Sciatic nerve (tissue), 2 donors: Measurements from ENCODE around the gene LONP2. TPM values are rescaled to one million over a fixed set of nuclear protein-coding genes. Genes with fewer than 3 reads are reported as not detected.
"Not testable (repeated sequence)": the region's sequence is repeated elsewhere in the genome, so short reads cannot be mapped to it uniquely, and the experiment has no call there.

ENCODE experiments used
- ATAC-seq: fragments of 200-7000 bp; cut with Tn5 transposase; one replicate; pipeline ENCODE4 v1.9.1; 2020; ENCODE audit warnings: mild to moderate bottlenecking, moderate library complexity
- DNase-seq: peaks from one replicate; pipeline ENCODE4 v3.0.0-alpha.2; 2020; ENCODE audit warnings: low spot score
- intact Hi-C: fragments of 100-400 bp; cut with DNase I; formaldehyde crosslinking; loops from one replicate; pipeline ENCODE4 v1.14.2; 2022
- total RNA-seq: library from RNA; stranded (reverse); fragmentation: NEBNext Ultra II Directional; extraction: Animal tissue kit (Norgen Biotek cat#: 25700); gene quantifications from one replicate; pipeline ENCODE4 v1.2.1, GENCODE V29; 2021
- donor health status: DM: no; HTN: no; CAD: no.
- donor health status: DM: no; HTN: no; CAD: no.

LONP2 gene
- total RNA-seq, 1 donor from 2014 or later, result 75.9 TPM

DNA sequence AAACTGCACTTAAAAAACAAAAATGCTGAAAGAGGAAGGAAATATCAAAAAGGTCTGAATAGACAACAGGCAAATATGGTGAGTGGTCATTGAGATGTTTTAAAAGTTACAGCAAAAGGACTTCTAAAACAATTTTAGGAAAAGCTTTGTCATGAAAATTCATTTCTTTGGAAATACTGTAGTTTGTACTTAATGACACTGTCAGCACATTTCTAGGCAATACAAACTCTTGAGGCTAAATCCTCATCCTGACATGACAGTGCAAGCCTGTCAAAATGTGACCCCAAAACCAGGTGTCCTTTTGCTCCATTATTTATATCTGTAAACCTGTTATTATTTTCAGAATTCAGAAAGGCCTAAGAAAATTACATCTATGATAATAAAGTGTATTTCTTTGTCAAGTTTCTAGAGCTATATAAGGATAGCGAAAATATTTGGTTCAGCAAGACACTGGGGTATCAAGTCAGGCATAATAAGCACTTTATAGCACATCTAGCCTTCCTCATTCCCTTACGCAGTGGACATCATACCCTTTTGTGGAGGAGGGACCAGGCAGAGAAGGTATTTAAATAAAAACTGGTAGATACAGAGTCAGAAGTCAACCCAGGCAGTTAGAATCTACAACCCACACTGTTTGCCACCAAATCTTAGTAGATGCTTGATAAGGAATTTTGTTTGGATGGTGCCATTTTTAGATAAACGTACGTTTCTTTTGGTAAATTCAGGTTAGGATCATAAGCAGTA, 112.7 kb downstream of the LONP2 start:
- no peak for ATAC-seq
- intact Hi-C loops, result no loop called here
- no peak for DNase-seq

DNA sequence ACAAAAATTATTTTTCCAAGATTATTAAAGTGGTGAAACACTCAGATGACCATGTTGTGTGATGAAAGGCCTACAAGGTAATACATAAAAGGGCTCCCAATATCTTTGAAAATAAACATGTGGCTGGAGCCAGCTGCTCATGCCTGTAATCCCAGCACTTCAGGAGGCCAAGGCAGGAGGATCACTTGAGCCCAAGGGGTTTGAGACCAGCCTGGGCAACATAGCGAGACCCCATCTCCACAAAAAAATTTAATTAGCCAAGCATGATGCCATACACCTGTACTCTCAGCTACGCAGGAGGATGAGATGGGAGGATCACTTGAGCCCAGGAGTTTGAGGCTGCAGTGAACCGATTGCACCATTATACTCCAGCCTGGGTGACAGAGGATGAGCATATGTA, 114.3 kb downstream of the LONP2 start:
- no peak for DNase-seq
- ATAC-seq, result no peak
- intact Hi-C loops, result no loop called here

DNA sequence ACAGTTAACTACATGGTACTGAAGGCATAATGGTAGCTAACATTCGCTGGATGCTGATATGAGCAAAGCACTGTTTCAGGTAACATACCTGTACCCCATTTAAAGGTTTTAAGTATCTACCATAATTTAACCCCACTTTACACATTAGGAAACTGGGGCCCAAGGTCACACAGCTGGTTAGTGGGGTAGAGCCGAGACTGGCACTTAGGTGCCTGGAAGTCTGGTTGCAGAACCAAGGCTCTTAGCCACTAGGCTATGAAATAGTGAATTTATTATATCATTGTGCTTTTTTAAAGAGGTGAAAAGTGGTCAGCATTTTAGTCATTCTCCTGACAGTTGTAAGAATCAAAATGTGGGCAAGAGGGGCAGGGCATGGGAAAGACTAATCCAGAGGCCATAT, 115.9 kb downstream of the LONP2 start:
- ATAC-seq (no peak), DNase-seq (no peak)
- intact Hi-C loops, result no loop called here

- ATAC-seq (no peak), DNase-seq (no peak)
- intact Hi-C loops, result no loop called here
Observed at GRCh38 chr16:48361012-48361411, 116.9 kb downstream of the LONP2 start.

GRCh38 chr16:48361540-48362144, 117.5 kb downstream of the LONP2 start:
- ATAC-seq (no peak), DNase-seq (no peak)
- intact Hi-C loops, result no loop called here

GRCh38 chr16:48365025-48365600, 121.0 kb downstream of the LONP2 start:
- no peak for DNase-seq
- intact Hi-C loops, result no loop called here
- peak; percentile 6 for ATAC-seq

GRCh38 chr16:48365601-48366164, 121.6 kb downstream of the LONP2 start:
- peak; percentile 99 for ATAC-seq
- DNase-seq, result peak; percentile 93
- intact Hi-C loops, result no loop called here

DNA sequence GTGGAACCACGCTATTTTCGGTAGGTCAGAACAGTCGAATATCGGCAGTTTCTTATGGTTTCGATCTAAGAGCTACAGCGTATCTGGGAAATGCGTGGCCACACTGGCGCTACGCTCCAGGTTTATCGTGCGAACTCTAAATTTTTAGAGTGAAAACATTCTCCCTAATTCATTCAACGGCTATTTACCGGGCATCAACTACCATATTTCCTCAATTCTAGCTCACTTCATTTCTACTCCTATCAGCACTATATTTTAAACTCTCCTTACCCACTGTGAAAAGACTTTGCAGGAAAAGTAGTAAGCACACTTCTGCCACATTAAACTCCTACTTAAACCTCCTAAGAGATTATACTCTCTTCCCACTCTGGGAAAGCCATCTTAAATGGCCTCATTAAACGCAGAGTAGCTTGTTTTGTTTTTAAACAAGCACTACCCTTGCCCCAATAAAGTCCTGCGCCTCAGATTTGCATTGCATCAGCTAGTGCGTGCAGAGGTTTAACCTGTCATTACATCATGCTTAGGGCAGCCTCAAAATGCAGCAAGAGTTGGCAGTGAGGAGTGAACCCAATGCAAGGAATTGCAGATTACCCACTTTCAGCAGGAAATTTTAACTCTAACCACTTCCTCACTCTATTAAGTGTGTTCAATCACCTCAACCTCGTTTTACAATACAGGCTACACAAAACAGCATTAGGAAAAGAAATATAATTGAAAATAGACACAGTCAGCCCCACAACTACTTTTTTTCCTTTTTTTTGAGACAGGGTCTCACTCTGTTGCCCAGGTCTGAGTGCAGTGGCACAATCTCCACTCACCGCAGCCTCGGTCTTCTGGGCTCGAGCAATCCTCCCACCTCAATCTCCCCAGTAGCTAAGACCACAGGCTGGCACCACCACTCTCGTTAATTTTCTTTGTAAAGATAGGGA, 122.3 kb downstream of the LONP2 start:
- no peak for DNase-seq
- peak; percentile 67 for ATAC-seq
- intact Hi-C loops, result no loop called here

- intact Hi-C loops, result no loop called here
- ATAC-seq (no peak), DNase-seq (no peak)
Observed at GRCh38 chr16:48367441-48368049, 123.4 kb downstream of the LONP2 start.

- intact Hi-C loops, result loop anchor here (10.0 kb wide), 1 partner anchor 245 kb away; the partner anchor contains the start of gene N4BP1
- ATAC-seq (no peak), DNase-seq (no peak)
Observed at GRCh38 chr16:48369765-48370164, 125.7 kb downstream of the LONP2 start.

GRCh38 chr16:48370229-48370628, 126.1 kb downstream of the LONP2 start:
- DNase-seq, result no peak
- ATAC-seq, result no peak
- intact Hi-C loops, result loop anchor here (10.0 kb wide), 1 partner anchor 245 kb away; the partner anchor contains the start of gene N4BP1

DNA sequence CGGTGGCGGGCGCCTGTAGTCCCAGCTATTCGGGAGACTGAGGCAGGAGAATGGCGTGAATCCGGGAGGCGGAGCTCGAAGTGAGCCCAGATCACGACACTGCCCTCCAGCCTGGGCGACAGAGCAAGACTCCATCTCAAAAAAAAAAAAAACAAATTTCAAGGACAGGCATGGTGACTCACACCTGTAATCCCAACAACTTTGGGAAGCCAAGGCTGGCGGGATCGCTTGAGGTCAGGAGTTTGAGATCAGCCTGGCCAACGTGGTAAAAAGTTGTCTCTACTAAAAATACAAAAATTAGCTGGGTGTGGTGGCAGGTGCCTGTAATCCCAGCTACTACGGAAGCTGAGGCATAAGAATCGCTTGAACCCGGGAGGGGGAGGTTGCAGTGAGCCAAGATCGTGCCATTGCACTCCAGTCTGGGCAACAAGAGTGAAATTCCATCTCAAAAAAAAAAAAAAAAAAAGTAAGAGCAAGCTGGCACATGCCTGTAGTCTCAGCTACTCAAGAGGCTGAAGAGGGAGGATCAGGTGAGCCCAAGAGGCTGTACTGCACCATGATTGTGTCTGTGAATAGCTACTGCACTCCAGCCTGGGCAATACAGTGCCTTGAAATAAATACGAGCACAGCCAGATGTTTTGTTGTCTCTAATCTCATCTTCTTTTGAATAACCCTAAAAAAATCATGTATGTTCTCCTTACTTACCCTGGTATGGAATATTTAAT, 126.7 kb downstream of the LONP2 start:
- not testable (repeated sequence) for DNase-seq, ATAC-seq
- intact Hi-C loops, result loop anchor here (10.0 kb wide), 1 partner anchor 244 kb away; the partner anchor contains the start of gene N4BP1

DNA sequence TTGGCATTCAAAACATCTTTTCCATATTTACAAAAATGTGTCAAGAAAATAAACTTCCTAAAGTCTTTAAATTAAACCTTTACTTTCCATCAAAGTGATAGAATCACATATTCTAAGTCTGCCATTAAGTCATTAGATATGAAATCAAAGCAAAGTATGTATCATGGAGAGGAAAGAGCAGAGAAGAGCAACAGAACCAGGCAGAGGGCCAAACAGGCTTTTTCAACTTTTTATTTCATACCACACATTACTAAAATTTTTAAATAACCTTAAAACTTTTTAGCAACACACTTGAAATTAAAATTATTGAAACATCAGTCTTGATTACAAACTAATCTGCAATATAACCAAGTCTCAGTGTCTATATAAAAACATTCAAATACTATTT, 127.3 kb downstream of the LONP2 start:
- intact Hi-C loops, result loop anchor here (10.0 kb wide), 1 partner anchor 243 kb away; the partner anchor contains the start of gene N4BP1
- ATAC-seq (no peak), DNase-seq (no peak)

DNA sequence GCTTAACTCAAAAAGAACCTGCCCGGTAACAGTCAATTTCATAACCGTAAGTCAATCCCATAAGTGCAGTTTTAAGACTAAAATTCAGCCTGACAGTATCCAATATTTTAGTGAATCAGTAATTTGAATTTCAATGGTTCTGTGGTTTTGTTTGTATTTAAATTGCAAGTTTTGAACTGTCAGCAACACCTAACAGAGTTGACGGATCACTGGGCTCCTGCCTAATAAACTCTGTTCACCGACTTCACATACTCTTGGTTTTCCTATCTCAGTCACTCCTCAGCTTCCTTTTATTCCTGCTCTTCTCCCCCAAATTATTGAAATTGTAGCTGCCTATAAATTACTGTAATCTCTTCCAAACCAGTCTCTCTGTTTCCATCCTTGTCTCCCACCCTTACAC, 128.6 kb downstream of the LONP2 start:
- ATAC-seq (no peak), DNase-seq (no peak)
- intact Hi-C loops, result loop anchor here (10.0 kb wide), 1 partner anchor 242 kb away; the partner anchor contains the start of gene N4BP1

DNA sequence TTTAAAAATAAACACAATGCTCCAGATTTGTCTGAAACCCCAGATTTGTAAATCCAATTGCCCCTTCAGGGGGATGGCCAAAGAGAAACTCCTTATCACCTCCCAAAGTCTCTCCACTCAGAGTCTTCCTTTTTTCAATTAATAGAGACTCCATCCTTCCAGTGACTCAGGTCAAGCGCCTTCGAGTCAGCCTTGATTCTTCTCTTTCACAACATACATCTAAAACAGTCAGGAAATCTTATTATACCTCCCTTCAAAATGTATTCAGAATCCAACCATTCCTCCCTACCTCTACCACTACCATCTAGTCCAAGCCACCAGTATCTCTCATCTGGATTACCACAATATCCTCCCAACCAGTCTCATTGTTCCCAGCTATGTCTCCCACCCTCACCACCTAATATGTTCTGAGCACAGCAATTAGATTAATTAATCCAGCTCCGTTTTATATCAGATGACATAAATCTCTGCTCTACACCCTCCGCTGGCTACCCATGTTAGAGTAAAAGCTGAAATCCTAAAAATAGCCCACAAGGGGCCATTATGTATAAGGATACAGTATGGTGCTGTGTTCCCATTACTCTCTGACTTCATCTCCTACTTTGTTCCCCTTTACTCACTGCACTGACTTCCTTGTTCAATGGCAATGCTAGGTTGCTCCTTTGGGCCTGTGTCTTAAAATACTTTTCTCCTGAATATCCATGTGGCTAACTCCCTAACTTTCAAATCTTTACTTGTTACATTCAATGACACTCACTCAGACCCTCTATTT, 129.3 kb downstream of the LONP2 start:
- intact Hi-C loops, result loop anchor here (10.0 kb wide), 1 partner anchor 241 kb away; the partner anchor contains the start of gene N4BP1

DNA sequence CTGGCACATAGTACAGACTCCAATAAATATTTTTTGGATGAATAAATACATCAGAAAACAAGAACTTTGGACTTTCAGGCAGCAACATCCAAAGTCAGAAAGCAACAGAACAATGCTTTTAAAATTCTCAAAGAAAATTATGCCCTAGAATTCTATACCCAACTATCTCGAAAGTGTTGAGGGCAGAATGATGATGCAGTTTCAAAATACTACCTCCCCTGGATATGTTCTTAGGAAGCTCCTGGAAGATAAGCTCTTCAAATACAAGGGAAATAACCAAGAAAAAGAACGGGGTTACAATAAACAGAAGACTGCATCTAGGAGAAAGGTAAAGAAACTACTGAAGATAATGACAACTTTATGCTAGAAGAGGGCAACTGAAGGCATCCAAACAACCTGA, 130.2 kb downstream of the LONP2 start:
- intact Hi-C loops, result loop anchor here (10.0 kb wide), 1 partner anchor 241 kb away; the partner anchor contains the start of gene N4BP1
- ATAC-seq (no peak), DNase-seq (no peak)

More for the DNA sequence above, 129.3 kb downstream of the LONP2 start:
- ATAC-seq (peak; percentile 53), DNase-seq (no peak)

DNA sequence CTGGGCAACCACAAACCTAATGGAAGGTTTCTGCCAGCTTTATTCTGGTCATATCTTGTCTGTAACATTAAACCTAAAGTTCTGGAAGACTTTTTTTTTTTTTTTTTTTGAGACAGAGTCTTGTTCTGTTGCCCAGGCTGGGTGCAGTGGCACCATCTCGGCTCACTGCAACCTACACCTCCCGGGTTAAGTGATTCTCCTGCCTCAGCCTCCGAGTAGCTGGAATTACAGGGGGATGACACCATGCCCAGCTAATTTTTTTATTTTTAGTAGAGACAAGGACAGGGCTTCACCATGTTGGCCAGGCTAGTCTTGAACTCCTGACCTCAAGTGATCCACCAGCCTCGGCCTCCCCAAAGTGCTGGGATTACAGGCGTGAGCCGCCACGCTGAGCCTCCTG, 133.2 kb downstream of the LONP2 start:
- ATAC-seq, DNase-seq: not testable (repeated sequence)
- intact Hi-C loops, result loop anchor here (10.0 kb wide), 1 partner anchor 238 kb away; the partner anchor contains the start of gene N4BP1
